Left lobe of liver (tissue), 2 donors: ENCODE data around the gene ARHGEF2. TPM values are rescaled to one million over a fixed set of nuclear protein-coding genes. Genes with fewer than 3 reads are reported as not detected.

Experiments used
- ATAC-seq: fragments of 200-7000 bp; cut with Tn5 transposase; one replicate; pipeline ENCODE4 v1.9.1; 2020; ENCODE audit warnings: mild to moderate bottlenecking, moderate library complexity
- DNase-seq: peaks from one replicate; pipeline ENCODE4 v3.0.0-alpha.2; 2020; ENCODE audit warnings: low spot score
- total RNA-seq: library from RNA; stranded (reverse); gene quantifications from one replicate; pipeline ENCODE4 v1.2.1, GENCODE V29; 2021
- donor health status: DM: no; HTN: no; CAD: no; lungs with moderate emphysema.
- donor health status: DM: no; HTN: yes; CAD: no.

ARHGEF2 gene
- total RNA-seq: 6.5 TPM

GRCh38 chr1:155978325-155978972 lies at the start of gene ARHGEF2:
TSS of gene ARHGEF2 (minus strand) at chr1:155978547. CDS start at chr1:155978427, 120 bp downstream.
- peak; percentile 76 for ATAC-seq
- DNase-seq: peak; percentile 73

- ATAC-seq (no peak), DNase-seq (no peak)
Measured at GRCh38 chr1:156026588-156026987, 48.2 kb upstream of the ARHGEF2 start.

GRCh38 chr1:156025876-156026275 lies 47.5 kb upstream of the ARHGEF2 start:
- DNase-seq: no peak
- peak; percentile 69 for ATAC-seq

DNA sequence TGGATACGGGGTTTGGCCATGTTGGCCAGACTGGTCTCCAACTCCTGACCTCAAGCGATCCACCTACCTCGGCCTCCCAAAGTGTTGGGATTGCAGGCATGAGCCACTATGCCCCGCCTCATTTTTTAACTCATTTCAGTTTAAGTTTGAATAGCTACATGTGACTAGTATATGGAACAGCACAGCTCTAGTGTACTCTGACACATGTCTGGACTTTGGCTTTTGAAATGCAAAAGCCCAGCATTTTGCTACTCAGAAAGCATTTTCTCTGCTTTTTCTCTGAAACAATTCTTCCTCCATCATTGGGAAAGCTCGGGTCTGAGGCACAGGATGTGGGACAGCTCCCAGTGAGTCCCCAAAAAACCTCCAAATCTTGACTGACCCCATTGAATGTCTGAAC lies 46.5 kb upstream of the ARHGEF2 start:
- DNase-seq (no peak), ATAC-seq (peak; percentile 24)

GRCh38 chr1:156021954-156022353 lies 43.6 kb upstream of the ARHGEF2 start:
- no peak for ATAC-seq
- DNase-seq: no peak

DNA sequence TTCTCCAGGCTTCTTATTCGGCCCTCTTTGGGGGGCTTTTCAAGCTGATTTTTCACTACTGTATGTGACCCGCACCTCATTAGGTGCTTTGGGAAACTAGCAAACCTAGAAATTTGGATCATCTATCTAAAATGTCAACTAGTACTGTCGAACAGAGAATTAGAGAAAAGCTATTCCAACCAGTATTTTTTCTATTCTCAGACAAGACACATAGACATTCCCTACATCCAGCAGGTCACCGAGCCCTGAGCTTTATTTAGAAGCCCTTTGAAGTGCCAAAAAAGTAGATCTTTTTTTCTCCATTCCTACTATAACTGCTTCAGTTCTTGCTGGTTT lies 42.7 kb upstream of the ARHGEF2 start:
- no peak for ATAC-seq
- DNase-seq: no peak

GRCh38 chr1:156020293-156021092 lies 42.1 kb upstream of the ARHGEF2 start, which contains the start of gene SSR2:
TSS of gene SSR2 (minus strand) at chr1:156020951. CDS start at chr1:156020167, 784 bp downstream.
- peak; percentile 91 for DNase-seq
- ATAC-seq: peak; percentile 99

DNA sequence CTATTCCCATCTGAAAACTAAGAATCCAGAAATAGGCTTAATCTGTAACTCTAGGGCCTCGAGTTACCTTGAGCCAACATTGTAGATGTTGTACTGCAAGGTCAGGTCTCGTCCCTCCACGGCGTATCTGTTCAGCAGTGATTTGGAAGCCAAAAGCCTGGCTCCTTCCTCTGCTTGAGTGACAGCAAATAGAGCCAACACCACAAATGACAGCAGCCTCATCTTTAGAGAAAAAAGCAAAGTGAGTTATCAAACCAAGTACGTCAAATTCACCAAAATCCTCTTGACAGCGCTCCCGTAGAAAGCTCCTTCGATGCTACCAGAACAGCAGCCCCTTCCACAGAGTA lies 41.6 kb upstream of the ARHGEF2 start:
- ATAC-seq: peak; percentile 4
- no peak for DNase-seq

DNA sequence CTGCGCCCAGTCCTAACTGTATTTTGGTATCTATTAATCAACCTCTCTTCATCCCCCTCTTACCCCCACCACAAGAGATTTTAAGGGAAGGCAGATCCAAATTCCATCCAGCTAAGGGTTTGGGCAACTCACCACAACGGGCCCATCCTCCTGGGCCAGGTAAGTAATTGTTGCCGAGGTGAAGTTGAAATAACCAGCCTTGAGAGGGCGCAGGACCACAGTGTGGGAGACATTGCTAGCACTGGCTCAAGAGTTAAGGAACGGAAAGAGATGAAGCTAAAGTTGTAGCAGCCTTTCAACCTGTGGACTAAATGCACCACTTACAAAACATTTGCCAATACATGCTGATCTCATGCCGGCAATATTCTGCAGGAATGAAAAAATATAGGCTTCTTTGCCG lies 36.5 kb upstream of the ARHGEF2 start:
- ATAC-seq: no peak
- no peak for DNase-seq

- no peak for ATAC-seq
- no peak for DNase-seq
Measured at GRCh38 chr1:156012051-156012817, 33.9 kb upstream of the ARHGEF2 start.

- DNase-seq: no peak
- no peak for ATAC-seq
Measured at GRCh38 chr1:156009404-156009803, 31.1 kb upstream of the ARHGEF2 start.

GRCh38 chr1:156006666-156007376 lies 28.5 kb upstream of the ARHGEF2 start:
- DNase-seq: no peak
- ATAC-seq: no peak

GRCh38 chr1:156004843-156005584 lies 26.7 kb upstream of the ARHGEF2 start:
- DNase-seq (no peak), ATAC-seq (no peak)

DNA sequence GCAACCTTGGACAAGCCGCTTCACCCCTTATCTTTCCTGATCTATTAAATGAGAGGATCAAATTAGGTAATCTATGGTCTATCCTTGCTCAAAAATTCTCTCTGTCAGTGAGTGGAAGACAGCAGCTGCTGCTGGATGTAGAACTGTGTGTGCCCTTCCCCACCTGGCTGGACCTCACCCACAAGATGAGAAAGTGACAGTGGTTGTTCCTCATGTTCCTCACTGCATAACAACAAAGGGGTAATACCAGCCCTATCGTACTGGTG lies 25.5 kb upstream of the ARHGEF2 start:
- DNase-seq (no peak), ATAC-seq (no peak)

- DNase-seq (no peak), ATAC-seq (no peak)
Measured at GRCh38 chr1:156002188-156002911, 24.0 kb upstream of the ARHGEF2 start.

DNA sequence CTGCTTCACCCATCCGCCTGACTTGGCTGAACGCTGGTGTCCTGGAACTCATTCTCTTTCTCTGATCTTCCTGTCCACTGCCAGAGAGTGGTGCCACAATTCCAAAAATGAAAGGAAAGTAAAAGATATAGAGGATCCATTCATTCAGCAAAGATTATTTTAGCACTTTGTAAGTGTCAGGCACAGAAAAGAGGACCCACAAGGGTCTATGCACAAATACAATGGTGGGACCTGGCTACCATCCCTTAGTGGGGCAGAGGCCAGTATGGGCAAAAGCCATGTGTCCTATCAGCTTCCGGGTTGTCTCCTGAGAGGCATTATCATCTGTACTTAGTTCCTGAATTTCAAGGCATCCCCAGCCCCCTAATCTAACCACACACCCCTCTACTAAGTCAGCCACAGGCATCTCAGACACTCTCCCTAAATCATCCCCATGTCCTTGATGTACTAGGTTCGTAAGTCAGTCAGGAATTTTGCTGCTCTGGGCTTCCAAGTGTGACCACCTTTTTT lies 23.4 kb upstream of the ARHGEF2 start:
- ATAC-seq (peak; percentile 85), DNase-seq (no peak)

GRCh38 chr1:156001021-156001661 lies 22.8 kb upstream of the ARHGEF2 start:
- peak; percentile 78 for ATAC-seq
- no peak for DNase-seq

- DNase-seq (no peak), ATAC-seq (no peak)
Measured at GRCh38 chr1:155999964-156000363, 21.6 kb upstream of the ARHGEF2 start.

DNA sequence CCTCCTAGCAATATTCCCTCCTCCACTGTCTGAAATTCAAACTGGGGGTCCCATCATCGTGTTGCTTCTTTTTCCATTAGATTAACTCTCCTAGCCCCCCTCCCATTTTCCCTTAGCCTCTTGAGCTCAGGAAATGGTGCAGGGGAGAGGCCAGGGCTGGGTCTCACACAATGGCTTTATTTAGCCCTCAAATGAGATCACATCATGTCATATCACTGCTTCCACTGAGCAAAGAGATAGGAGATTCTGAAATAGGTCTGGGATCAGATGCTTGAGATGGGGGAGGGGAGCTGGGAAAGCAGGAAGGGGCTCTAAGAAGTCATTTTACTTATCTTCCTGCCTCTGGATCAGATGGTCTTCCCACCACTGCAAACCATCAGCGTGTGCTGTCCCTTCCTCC lies 17.8 kb upstream of the ARHGEF2 start:
- DNase-seq (no peak), ATAC-seq (no peak)
